DMS53 (cell line): ENCODE data around the gene MUC2.

Experiments used
- DNase-seq: peaks from one replicate; lab custom pipeline; 2025; lab: John Stamatoyannopoulos, UW

MUC2 gene

DNA sequence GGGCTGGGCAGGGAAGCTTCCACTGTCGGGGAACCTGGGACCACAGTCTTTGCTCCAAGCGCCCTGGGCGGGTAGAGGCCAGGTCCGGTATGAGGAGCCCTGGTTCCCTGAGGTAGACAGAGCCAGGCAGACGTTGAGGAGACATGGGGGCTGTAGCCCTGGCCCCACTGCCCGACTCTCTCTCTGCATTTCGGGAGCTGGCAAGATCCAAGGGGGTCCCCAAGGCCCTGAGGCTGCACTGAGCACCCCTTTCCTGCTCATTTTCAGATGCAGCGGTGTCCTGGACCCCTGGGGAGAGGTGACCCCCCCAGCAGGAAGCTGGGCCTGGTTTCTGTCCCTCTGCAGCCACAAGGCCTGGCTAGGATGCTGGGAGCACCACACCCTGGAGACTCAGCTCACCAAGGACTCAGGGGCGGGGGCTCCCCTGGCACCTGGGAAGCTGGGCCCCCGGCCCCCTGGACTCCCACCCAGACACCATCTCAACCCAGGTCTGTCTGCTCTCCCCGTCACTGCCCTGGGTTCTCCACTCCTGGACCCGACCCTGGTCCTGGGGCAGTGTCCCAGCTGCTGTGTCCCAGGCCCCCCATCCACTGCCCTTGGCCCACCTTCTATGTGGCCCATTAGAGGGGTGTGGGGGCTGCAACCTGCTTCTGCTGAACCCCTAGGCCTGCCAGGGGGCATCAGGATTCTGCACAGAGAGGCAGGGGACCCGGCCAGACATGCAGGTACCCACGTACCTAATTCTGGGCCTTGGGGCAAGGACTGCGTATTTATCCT lies 23.1 kb upstream of the MUC2 start:
- DNase-seq: no peak

DNA sequence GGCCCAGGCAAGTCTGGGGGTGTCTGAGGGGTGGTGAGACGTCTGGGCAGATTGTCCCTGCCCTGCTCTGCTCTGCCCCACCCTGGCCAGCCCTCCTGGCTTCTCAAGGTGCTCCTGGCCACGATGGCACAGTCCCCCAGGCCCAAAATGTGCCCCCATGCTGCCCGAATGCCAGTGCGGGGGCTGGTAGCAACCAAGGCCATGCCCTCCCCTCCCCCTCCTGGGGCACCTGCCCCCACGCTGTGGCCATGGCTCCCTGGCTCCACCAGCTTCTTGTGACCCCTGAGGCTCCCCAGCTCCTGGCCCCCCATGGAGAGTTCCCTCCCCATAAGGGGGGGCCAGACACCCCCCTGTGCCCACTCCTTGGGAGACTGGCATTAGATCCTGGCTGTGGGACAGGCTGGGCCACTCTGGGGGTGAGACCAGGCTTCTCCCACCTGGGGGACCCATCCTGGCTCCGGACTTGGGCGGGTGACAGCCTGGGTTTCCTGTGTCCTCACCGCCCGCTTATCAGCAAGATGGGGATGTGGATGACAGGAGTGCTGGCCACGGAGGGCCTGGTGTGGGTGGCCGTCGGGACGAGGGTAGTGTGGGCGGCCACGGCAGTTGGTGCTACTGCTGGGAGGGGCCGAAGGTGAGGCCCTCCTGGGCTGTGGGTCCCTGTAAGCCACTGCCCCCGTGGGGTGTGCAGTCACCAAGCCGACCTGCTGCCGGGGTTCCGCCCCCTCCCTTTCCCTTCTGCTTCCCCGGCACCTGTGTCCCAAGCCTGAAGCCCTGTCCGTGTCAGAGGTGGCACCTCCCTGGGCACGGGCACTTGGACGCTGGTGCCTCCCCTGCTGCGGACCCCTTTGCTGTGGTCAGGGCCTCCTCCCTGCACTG lies 22.3 kb upstream of the MUC2 start:
- no peak for DNase-seq

GRCh38 chr11:1053121-1053901 lies 21.4 kb upstream of the MUC2 start:
- DNase-seq: peak; percentile 43

- no peak for DNase-seq
Measured at GRCh38 chr11:1054143-1055108, 20.2 kb upstream of the MUC2 start.

DNA sequence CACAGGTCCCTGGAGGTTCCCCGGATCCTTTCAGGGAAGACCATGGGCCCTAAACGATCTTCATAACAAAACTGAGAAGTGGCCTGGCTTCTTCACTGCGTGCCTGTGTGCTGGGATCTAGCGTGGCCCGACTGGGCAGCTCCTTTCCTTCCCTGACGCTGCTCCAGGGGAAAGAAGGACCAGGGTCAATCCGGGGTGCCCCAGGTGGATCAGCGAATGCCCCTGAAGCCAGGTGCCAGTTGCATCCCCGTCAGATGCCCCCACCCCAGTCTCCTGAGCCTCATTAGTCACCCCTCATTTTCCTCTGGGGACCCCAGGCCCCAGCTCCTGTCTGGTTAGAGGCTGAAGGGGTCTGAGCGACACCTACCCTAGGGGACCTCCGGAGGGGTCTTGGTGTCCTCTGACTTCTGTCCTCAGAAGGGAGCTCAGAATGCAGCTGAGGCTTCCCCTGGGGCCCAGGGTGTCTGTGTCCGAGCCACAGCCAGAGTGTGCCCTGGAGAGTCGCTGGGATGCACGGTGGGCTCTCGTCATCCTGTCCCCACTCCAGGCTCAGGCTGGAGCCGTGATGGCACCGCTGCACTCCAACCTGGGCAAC lies 19.5 kb upstream of the MUC2 start:
- DNase-seq: no peak

DNA sequence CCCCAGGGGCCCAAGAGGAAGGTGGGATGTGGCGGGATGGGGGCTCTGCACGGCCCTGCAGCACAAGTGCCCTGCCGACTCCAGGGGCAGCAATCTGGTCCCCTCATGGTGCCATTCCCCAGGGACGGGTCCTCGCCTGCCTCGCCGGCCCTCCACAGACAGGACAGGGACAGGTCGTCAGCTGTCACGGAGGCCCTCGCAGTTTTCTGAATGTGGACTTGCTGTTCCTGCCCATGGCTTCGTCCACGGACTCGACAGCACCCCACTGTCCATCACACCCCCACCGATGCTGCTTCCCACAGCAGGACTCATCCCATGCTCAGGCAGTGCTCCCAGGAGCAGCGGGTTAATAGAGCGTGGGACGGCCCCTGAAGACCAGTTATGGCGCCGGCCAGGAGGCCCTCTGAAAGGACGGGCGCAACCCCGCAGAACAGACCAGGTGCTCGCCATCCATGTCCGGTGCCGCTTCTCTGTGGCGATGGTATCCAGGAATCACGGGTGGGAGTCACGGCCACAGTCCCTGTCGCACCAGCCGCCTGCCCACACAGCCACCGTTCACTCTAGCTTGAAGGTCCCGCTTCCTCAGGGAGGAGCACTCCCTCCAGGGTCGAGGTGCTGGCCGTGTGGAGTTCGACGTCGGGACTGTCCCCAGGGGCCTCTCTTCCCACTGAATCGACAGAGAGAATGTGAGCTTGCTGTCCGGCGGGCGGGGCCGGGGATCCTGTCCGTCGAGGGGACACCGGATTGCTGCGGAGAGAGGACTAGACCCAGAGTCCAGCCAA lies 18.5 kb upstream of the MUC2 start:
- DNase-seq: no peak

GRCh38 chr11:1057806-1058205 lies 16.9 kb upstream of the MUC2 start:
- DNase-seq: no peak

DNA sequence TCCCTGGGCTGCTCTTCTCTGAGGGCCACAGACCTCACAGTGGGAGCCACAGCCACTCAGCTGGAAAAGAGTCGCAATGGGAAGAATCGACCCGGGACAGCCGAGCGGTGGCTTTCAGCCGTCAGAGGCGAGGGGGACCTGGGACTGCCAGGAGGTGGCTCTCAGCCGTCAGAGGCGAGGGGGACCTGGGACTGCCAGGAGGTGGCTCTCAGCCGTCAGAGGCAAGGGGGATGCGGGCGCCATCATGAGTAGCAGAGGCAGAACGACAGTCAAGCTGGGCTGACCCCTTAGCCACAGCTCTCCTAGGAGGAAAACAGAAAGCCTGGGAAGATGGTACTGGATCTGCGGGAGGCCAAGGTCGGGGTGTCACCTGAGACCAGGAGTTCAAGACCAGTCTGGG lies 14.9 kb upstream of the MUC2 start:
- DNase-seq: no peak

- DNase-seq: no peak
Measured at GRCh38 chr11:1060410-1060809, 14.3 kb upstream of the MUC2 start.

DNA sequence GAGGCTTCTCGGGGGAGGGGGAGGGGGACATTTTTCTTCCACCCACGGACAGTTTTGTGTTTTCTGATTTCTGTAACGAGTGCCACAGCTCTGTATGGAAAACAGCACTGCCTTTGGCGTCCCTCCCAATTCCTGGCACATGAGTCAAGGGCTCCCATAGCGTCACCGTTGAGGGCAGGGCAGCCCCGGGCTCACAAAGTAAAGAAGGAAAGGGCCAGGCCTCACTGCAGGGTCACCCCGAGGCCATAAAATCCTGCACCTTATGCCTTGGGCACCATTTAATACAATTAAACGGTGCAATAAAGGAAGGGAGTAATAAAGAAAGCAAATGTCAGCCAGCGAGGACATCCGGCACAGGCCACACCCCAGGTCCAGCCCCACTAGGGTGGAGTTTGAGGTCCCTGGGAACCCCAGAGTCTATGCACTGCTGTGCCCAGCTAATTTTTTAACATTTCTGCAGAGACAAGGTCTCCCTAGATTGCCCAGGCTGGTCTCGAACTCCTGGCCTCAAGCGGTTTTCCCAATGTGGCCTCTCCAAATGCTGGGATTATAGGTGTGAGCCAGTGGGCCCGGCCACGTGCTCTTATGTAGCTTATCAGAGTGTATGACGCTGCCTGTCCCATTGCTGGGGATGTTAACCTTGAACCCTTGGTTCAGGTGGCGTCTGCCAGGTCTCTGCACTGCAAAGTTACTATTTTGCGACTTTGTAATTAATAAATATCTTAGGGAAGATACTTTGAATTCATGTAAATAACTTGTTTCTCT lies 13.6 kb upstream of the MUC2 start:
- no peak for DNase-seq

- DNase-seq: no peak
Measured at GRCh38 chr11:1062075-1062820, 12.4 kb upstream of the MUC2 start.

- no peak for DNase-seq
Measured at GRCh38 chr11:1064167-1064566, 10.5 kb upstream of the MUC2 start.

GRCh38 chr11:1067812-1068496 lies 6.7 kb upstream of the MUC2 start:
- DNase-seq: no peak

GRCh38 chr11:1069740-1070139 lies 4.9 kb upstream of the MUC2 start:
- DNase-seq: no peak

GRCh38 chr11:1070594-1071462 lies 3.8 kb upstream of the MUC2 start:
- DNase-seq: no peak

- DNase-seq: peak; percentile 62
Measured at GRCh38 chr11:1071571-1072115, 3.0 kb upstream of the MUC2 start.
